IMR-90 (cell line): Measurements from ENCODE around the gene PDCD2L. TPM values are rescaled to one million over a fixed set of nuclear protein-coding genes. Genes with fewer than 3 reads are reported as not detected.

ENCODE experiments used
- ATAC-seq: fragments of 200-7000 bp; cut with Tn5 transposase; 2 replicates; pipeline ENCODE4 v1.9.1; 2020; ENCODE audit warnings: low read depth, mild to moderate bottlenecking, moderate library complexity
- BruUV-seq: library from RNA; stranded (reverse); fragments of 400-500 nt; replicated peaks from 2 replicates; lab custom pipeline; 2021; lab: Mats Ljungman, UMichigan
- CTCF ChIA-PET: fragments of 300-600 bp; formaldehyde crosslinking; extraction: SDS; loops from one replicate; lab custom pipeline; 2021; ENCODE audit warnings: antibody characterized with exemption; lab: Yijun Ruan, JAX
- POLR2A ChIA-PET: fragments of 300-600 bp; sonication (Branson Sonifier 250); formaldehyde crosslinking; loops from one replicate; lab custom pipeline; 2022; ENCODE audit warnings: antibody characterized with exemption; ENCODE audit not compliant: unreplicated experiment; lab: Charles Lee
- DNase-seq: peaks from one replicate; pipeline ENCODE4 v3.0.0; 2013
- H2AFZ ChIP-seq: replicated peaks from 2 replicates; pipeline ENCODE3; 2013; ENCODE audit warnings: low read length, mild to moderate bottlenecking; ENCODE audit not compliant: poor library complexity
- H2AK5ac ChIP-seq: 2 replicates; pipeline ENCODE4 v1.6.1; 2013; ENCODE audit warnings: low read depth, low read length, inconsistent platforms
- H2AK9ac ChIP-seq: replicated peaks from 2 replicates; pipeline ENCODE3; 2013; ENCODE audit warnings: mild to moderate bottlenecking, low read depth, low read length, moderate library complexity; ENCODE audit not compliant: poor library complexity
- H2BK120ac ChIP-seq: 2 replicates; pipeline ENCODE4 v1.6.1; 2013; ENCODE audit warnings: low read depth, low read length, inconsistent platforms
- H2BK15ac ChIP-seq: 3 replicates; pipeline ENCODE4 v1.6.1; 2013; ENCODE audit warnings: low read depth, low read length, inconsistent platforms
- H2BK20ac ChIP-seq: 2 replicates; pipeline ENCODE4 v1.6.1; 2013; ENCODE audit warnings: low read depth, mild to moderate bottlenecking, inconsistent platforms, low read length, moderate library complexity
- H2BK5ac ChIP-seq: 2 replicates; pipeline ENCODE4 v1.6.1; 2013; ENCODE audit warnings: mild to moderate bottlenecking, low read depth, low read length, inconsistent platforms; ENCODE audit not compliant: poor library complexity, severe bottlenecking
- H3K14ac ChIP-seq: replicated peaks from 2 replicates; pipeline ENCODE4 v1.6.1; 2013; ENCODE audit warnings: low read depth, low read length, inconsistent platforms
- H3K18ac ChIP-seq: 2 replicates; pipeline ENCODE4 v1.6.1; 2013; ENCODE audit warnings: low read depth, low read length, control low read depth
- H3K23ac ChIP-seq: 2 replicates; pipeline ENCODE4 v1.6.1; 2013; ENCODE audit warnings: low read depth, low read length, inconsistent platforms
- H3K27ac ChIP-seq: 2 replicates; pipeline ENCODE4 v1.5.1; 2013; ENCODE audit warnings: mild to moderate bottlenecking, control low read depth, low read length; ENCODE audit not compliant: insufficient read depth
- H3K27me3 ChIP-seq: 2 replicates; pipeline ENCODE4 v1.6.1; 2013; ENCODE audit warnings: low read length; ENCODE audit not compliant: control insufficient read depth, insufficient read depth
- H3K36me3 ChIP-seq: 2 replicates; pipeline ENCODE4 v1.6.1; 2013; ENCODE audit warnings: low read length, mixed read lengths; ENCODE audit not compliant: control insufficient read depth, insufficient read depth
- H3K4ac ChIP-seq: 2 replicates; pipeline ENCODE4 v1.6.1; 2013; ENCODE audit warnings: low read depth, low read length, inconsistent platforms
- H3K4me1 ChIP-seq: 2 replicates; pipeline ENCODE4 v1.6.1; 2013; ENCODE audit warnings: low read length, mixed read lengths; ENCODE audit not compliant: control insufficient read depth, insufficient read depth
- H3K4me2 ChIP-seq: 2 replicates; pipeline ENCODE4 v1.6.1; 2013; ENCODE audit warnings: low read depth, mild to moderate bottlenecking, control low read depth, low read length, moderate library complexity
- H3K4me3 ChIP-seq: 2 replicates; pipeline ENCODE4 v1.5.1; 2013; ENCODE audit warnings: low read depth, mild to moderate bottlenecking, control low read depth, low read length, moderate library complexity; ENCODE audit not compliant: insufficient read depth
- H3K56ac ChIP-seq: 2 replicates; pipeline ENCODE4 v1.6.1; 2013; ENCODE audit warnings: low read length, inconsistent platforms; ENCODE audit not compliant: insufficient read depth; ENCODE audit errors: extremely low read depth
- H3K79me1 ChIP-seq, 2 experiments: 2 replicates each; pipeline ENCODE4 v1.6.1; 2013; ENCODE audit warnings: low read length in 2 of 2, inconsistent platforms in 1 of 2, low read depth in 1 of 2
- H3K9ac ChIP-seq: 2 replicates; pipeline ENCODE4 v1.6.1; 2013; ENCODE audit warnings: low read depth, low read length, control low read depth
- H3K9me1 ChIP-seq: 2 replicates; pipeline ENCODE4 v1.6.1; 2013; ENCODE audit warnings: low read length, inconsistent platforms; ENCODE audit not compliant: insufficient read depth
- H3K9me3 ChIP-seq: 2 replicates; pipeline ENCODE4 v1.6.1; 2013; ENCODE audit warnings: low read length; ENCODE audit not compliant: control insufficient read depth, insufficient read depth
- H4K20me1 ChIP-seq: 2 replicates; pipeline ENCODE4 v1.6.1; 2013; ENCODE audit warnings: low read length, inconsistent platforms; ENCODE audit not compliant: insufficient read depth
- H4K5ac ChIP-seq: 2 replicates; pipeline ENCODE4 v1.6.1; 2013; ENCODE audit warnings: mild to moderate bottlenecking, low read depth, low read length, control low read depth
- H4K8ac ChIP-seq, 2 experiments: 2 replicates each; pipeline ENCODE4 v1.6.1; 2013; ENCODE audit warnings: low read depth in 2 of 2, low read length in 2 of 2, control low read depth in 1 of 2, inconsistent platforms in 1 of 2
- H4K91ac ChIP-seq: 2 replicates; pipeline ENCODE4 v1.6.1; 2013; ENCODE audit warnings: low read depth, low read length, inconsistent platforms; ENCODE audit not compliant: insufficient read depth
- BHLHE40 ChIP-seq: fragments of 150-350 bp; IDR thresholded peaks from 2 replicates; pipeline ENCODE4 v1.6.1; 2016; ENCODE audit warnings: mild to moderate bottlenecking, low read depth, low read length
- MAFK ChIP-seq: IDR thresholded peaks from 2 replicates; pipeline ENCODE4 v1.6.1; 2012; ENCODE audit warnings: low read depth, low read length, improper control_type of control experiment
- MAZ ChIP-seq: IDR thresholded peaks from 2 replicates; pipeline ENCODE4 v1.6.1; 2012; ENCODE audit warnings: low read depth, mild to moderate bottlenecking, low read length, improper control_type of control experiment, moderate library complexity, borderline replicate concordance
- NFE2L2 ChIP-seq: fragments of 150-350 bp; IDR thresholded peaks from 2 replicates; pipeline ENCODE4 v1.6.1; 2016; ENCODE audit warnings: low read depth, mild to moderate bottlenecking, low read length
- RAD21 ChIP-seq: IDR thresholded peaks from 2 replicates; pipeline ENCODE4 v1.6.1; 2012; ENCODE audit warnings: low read length, improper control_type of control experiment
- RCOR1 ChIP-seq: IDR thresholded peaks from 2 replicates; pipeline ENCODE4 v1.6.1; 2012; ENCODE audit warnings: mild to moderate bottlenecking, low read length, improper control_type of control experiment; ENCODE audit not compliant: insufficient replicate concordance
- WGBS, 2 experiments: methylation state at CpG; one replicate each; pipeline versions ENCODE4 v1.1.5 to v1.1.7; 2013; ENCODE audit warnings: missing lambda C conversion rate in 2 of 2; ENCODE audit not compliant: insufficient read length in 1 of 2; ENCODE audit errors: extremely low coverage in 2 of 2; 5-methylcytosine and 5-hydroxymethylcytosine counted together
- dilution Hi-C: fragments of 300-500 bp; cut with HindIII; formaldehyde crosslinking; loops from one replicate; pipeline ENCODE4 v1.14.3; 2018; ENCODE audit warnings: low sequenced_read_pairs; ENCODE audit not compliant: unreplicated experiment
- in situ Hi-C: fragments of 300-500 bp; cut with MboI; formaldehyde crosslinking; loops from 3 replicates; pipeline ENCODE4 v1.14.3; 2019; ENCODE audit warnings: low sequenced_read_pairs, inconsistent platforms, mixed read lengths
- intact Hi-C: fragments of 100-400 bp; cut with micrococcal nuclease; formaldehyde crosslinking; loops from 2 replicates; pipeline ENCODE4 v1.10.0; 2022
- polyA plus RNA-seq, 3 experiments: library from polyadenylated mRNA; depleted of rRNA; stranded (reverse); fragments of >200 nt; gene quantifications; 2 replicates each; pipeline ENCODE4 v1.2.3, GENCODE V29; 2012; ENCODE audit warnings: low replicate concordance in 1 of 3
- total RNA-seq: library from RNA; depleted of rRNA; stranded (reverse); fragments of >200 nt; gene quantifications from 2 replicates; pipeline ENCODE4 v1.2.3, GENCODE V29; 2012
- TF ChIP-seq, protein P1 (sequence below): fragments of 150-350 bp; IDR thresholded peaks from 2 replicates; pipeline ENCODE4 v1.6.1; 2016; ENCODE audit warnings: low read depth, mild to moderate bottlenecking, low read length, moderate library complexity, borderline replicate concordance
- TF ChIP-seq, protein P2 (sequence below): conservative IDR thresholded peaks from 2 replicates; pipeline ENCODE4 v1.5.1; 2012; ENCODE audit warnings: mild to moderate bottlenecking, low read depth, low read length, improper control_type of control experiment

The PDCD2L gene
- total and polyA plus RNA-seq, 2 of the 4 experiments (the other 2 are of a cell fraction), result 10.6 to 13.0 TPM

DNA sequence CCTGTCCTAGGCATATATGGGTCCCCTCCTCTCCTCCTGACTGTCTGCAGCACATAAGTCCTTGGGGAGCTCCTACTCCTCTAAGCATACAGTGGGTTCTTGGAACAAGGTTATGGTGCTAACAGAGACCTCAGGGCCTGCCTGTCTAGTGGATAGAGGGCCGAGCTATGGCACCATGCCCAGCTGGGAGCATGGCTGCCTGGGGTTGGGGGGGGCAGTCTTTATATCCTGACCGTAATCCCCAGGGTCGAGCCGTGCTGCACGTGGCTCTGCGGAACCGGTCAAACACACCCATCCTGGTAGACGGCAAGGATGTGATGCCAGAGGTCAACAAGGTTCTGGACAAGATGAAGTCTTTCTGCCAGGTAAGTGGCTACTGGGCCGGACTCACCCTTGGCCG lies 35.9 kb upstream of the PDCD2L start:
- H3K56ac ChIP-seq, result no peak overlapping the region
- no peak overlapping the region for H3K18ac ChIP-seq
- no TSS peak for BruUV-seq
- dilution Hi-C loops, result no loop called here
- intact Hi-C loops, result loop anchor here (5.0 kb wide), 1 partner anchor 34 kb away; the partner anchor contains the start of gene PDCD2L
- no peak overlapping the region for H3K23ac ChIP-seq
- POLR2A ChIA-PET, result no interaction called here
- H3K14ac ChIP-seq, result no peak overlapping the region
- H4K20me1 ChIP-seq, result peaks cover 39% of the 10 kb centered on the region
- H4K5ac ChIP-seq, result no peak overlapping the region
- H4K91ac ChIP-seq, result no peak overlapping the region
- peaks cover 15% of the 10 kb centered on the region for H3K4me1 ChIP-seq
- no peaks in the 10 kb centered on the region for H3K27me3 ChIP-seq
- no peak overlapping the region for H2AFZ ChIP-seq
- peaks cover 43% of the 10 kb centered on the region for H3K36me3 ChIP-seq
- H2BK15ac ChIP-seq, result no peak overlapping the region
- ATAC-seq (no peak), DNase-seq (no peak)
- no peak overlapping the region for H4K8ac ChIP-seq
- no peak overlapping the region for H2AK9ac ChIP-seq
- peaks cover 31 to 64% of the 10 kb centered on the region in 2 experiments for H3K79me1 ChIP-seq
- no peak overlapping the region for H2BK20ac ChIP-seq
- TF ChIP-seq NFE2L2 (no peak), MAZ (no peak), BHLHE40 (no peak), MAFK (no peak), RCOR1 (no peak), RAD21 (no peak)
- TF ChIP-seq, protein P1, sequence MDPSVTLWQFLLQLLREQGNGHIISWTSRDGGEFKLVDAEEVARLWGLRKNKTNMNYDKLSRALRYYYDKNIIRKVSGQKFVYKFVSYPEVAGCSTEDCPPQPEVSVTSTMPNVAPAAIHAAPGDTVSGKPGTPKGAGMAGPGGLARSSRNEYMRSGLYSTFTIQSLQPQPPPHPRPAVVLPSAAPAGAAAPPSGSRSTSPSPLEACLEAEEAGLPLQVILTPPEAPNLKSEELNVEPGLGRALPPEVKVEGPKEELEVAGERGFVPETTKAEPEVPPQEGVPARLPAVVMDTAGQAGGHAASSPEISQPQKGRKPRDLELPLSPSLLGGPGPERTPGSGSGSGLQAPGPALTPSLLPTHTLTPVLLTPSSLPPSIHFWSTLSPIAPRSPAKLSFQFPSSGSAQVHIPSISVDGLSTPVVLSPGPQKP, result no peak
- TF ChIP-seq, protein P2, sequence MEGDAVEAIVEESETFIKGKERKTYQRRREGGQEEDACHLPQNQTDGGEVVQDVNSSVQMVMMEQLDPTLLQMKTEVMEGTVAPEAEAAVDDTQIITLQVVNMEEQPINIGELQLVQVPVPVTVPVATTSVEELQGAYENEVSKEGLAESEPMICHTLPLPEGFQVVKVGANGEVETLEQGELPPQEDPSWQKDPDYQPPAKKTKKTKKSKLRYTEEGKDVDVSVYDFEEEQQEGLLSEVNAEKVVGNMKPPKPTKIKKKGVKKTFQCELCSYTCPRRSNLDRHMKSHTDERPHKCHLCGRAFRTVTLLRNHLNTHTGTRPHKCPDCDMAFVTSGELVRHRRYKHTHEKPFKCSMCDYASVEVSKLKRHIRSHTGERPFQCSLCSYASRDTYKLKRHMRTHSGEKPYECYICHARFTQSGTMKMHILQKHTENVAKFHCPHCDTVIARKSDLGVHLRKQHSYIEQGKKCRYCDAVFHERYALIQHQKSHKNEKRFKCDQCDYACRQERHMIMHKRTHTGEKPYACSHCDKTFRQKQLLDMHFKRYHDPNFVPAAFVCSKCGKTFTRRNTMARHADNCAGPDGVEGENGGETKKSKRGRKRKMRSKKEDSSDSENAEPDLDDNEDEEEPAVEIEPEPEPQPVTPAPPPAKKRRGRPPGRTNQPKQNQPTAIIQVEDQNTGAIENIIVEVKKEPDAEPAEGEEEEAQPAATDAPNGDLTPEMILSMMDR, result no peak
- no peak overlapping the region for H2BK5ac ChIP-seq
- no peak overlapping the region for H3K9ac ChIP-seq
- H2AK5ac ChIP-seq, result no peak overlapping the region
- CTCF ChIA-PET, result no interaction called here
- H3K9me1 ChIP-seq, result peaks cover 30% of the 10 kb centered on the region
- in situ Hi-C loops, result no loop called here
- no peak overlapping the region for H3K4me2 ChIP-seq
- no peak overlapping the region for H3K4ac ChIP-seq
- no peaks in the 10 kb centered on the region for H3K9me3 ChIP-seq
- no peak overlapping the region for H3K4me3 ChIP-seq
- no peak overlapping the region for H2BK120ac ChIP-seq
- no peak overlapping the region for H3K27ac ChIP-seq
- 91% methylated on average over 6 of the region's 10 CpGs; no CpG with 5 or more reads in 1 of the 2 experiments for WGBS, 2 experiments
